BE2C (cell line): Measurements from ENCODE around the gene MBP.

Source experiments
- DNase-seq: peaks from one replicate; pipeline ENCODE4 v3.0.0-alpha.2; 2020
- H3K27me3 ChIP-seq: fragments of 250-450 bp; sonication (Bioruptor Pico); 2 replicates; pipeline ENCODE4 v1.5.1; 2020; ENCODE audit warnings: mild to moderate bottlenecking
- H3K36me3 ChIP-seq: fragments of 250-450 bp; sonication (Bioruptor Pico); 2 replicates; pipeline ENCODE4 v1.5.1; 2020; ENCODE audit warnings: mild to moderate bottlenecking
- H3K4me1 ChIP-seq: fragments of 250-450 bp; sonication (Bioruptor Pico); 2 replicates; pipeline ENCODE4 v1.5.1; 2020
- H3K4me3 ChIP-seq: 2 replicates; pipeline ENCODE4 v1.5.1; 2011; ENCODE audit warnings: low read depth, low read length
- H3K9me3 ChIP-seq: fragments of 250-450 bp; sonication (Bioruptor Pico); 2 replicates; pipeline ENCODE4 v1.5.1; 2020
- TF ChIP-seq, protein P1 (sequence below): IDR thresholded peaks from 2 replicates; pipeline ENCODE4 v1.5.1; 2012; ENCODE audit warnings: mild to moderate bottlenecking, low read depth, low read length

Gene MBP

DNA sequence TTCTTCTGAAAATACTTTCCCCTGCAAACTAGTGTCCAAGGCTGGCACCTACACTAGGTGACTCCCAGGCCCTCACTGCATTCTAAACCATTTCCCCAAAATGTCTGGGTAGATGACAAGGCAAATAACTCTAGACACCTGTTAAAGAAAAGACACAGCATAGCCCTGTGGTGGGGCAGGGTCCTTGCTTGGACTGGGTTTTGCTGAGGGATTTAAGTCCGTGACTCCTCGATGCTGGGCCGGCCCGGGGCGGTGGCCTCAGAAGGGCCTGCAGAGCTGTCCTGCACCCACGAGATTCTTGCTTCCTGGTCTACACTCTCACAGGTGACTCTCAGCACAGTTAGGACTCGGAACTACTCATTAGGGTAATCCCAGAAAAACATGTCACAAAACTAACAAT is 55.2 kb downstream of the MBP start:
- TF ChIP-seq, protein P1, sequence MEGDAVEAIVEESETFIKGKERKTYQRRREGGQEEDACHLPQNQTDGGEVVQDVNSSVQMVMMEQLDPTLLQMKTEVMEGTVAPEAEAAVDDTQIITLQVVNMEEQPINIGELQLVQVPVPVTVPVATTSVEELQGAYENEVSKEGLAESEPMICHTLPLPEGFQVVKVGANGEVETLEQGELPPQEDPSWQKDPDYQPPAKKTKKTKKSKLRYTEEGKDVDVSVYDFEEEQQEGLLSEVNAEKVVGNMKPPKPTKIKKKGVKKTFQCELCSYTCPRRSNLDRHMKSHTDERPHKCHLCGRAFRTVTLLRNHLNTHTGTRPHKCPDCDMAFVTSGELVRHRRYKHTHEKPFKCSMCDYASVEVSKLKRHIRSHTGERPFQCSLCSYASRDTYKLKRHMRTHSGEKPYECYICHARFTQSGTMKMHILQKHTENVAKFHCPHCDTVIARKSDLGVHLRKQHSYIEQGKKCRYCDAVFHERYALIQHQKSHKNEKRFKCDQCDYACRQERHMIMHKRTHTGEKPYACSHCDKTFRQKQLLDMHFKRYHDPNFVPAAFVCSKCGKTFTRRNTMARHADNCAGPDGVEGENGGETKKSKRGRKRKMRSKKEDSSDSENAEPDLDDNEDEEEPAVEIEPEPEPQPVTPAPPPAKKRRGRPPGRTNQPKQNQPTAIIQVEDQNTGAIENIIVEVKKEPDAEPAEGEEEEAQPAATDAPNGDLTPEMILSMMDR = no peak
- Histone ChIP-seq H3K4me3 (no peak overlapping the region), H3K9me3 (no peaks in the 10 kb centered on the region), H3K4me1 (no peaks in the 10 kb centered on the region), H3K27me3 (no peaks in the 10 kb centered on the region), H3K36me3 (no peaks in the 10 kb centered on the region)
- DNase-seq = no peak

DNA sequence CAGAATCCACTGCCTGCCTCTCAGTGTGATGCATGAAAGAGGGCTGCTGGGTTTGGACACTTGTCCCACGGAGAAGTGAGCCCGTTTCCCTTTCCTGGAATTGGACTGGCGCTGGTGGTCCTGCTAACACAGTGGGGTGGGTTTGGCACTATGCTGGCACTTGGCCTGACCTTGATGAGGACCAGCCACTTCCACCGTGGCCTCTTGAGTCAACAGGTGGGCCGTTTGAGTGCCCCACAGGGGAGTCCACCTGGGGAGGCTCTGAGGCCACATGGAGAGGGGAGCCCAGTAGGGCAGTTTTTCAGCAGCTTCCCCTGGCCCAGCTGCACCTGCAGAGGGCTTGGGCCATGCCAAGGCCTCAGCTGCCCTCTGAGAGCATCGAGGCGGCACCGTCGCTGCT is 56.5 kb downstream of the MBP start:
- no peak for DNase-seq
- no peaks in the 10 kb centered on the region for H3K36me3 ChIP-seq
- TF ChIP-seq, protein P1 = no peak
- no peaks in the 10 kb centered on the region for H3K27me3 ChIP-seq
- H3K9me3 ChIP-seq = no peaks in the 10 kb centered on the region
- H3K4me1 ChIP-seq = no peaks in the 10 kb centered on the region
- H3K4me3 ChIP-seq = no peak overlapping the region

DNA sequence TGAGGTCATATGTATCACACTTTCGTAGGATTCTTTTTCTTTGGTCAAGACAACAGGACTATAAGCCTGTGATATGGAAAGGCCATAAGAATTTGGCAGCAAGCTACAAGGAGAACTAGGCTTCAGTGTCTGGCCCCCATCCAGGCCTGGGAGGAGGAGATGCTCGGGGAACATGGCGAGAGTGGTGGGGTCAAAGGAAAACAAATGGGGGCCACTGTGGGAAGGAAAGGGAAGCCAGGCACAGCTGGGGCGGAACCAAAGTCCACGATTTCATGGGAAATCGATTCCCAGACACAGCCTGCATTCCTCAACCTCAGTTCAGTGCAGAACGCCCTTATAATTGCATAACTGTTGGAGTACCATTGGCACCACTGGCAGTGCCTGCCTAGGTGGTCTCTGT is 58.2 kb downstream of the MBP start:
- TF ChIP-seq, protein P1 = no peak
- Histone ChIP-seq H3K9me3 (no peaks in the 10 kb centered on the region), H3K4me1 (no peaks in the 10 kb centered on the region), H3K4me3 (no peak overlapping the region), H3K36me3 (no peaks in the 10 kb centered on the region), H3K27me3 (no peaks in the 10 kb centered on the region)
- DNase-seq = no peak

DNA sequence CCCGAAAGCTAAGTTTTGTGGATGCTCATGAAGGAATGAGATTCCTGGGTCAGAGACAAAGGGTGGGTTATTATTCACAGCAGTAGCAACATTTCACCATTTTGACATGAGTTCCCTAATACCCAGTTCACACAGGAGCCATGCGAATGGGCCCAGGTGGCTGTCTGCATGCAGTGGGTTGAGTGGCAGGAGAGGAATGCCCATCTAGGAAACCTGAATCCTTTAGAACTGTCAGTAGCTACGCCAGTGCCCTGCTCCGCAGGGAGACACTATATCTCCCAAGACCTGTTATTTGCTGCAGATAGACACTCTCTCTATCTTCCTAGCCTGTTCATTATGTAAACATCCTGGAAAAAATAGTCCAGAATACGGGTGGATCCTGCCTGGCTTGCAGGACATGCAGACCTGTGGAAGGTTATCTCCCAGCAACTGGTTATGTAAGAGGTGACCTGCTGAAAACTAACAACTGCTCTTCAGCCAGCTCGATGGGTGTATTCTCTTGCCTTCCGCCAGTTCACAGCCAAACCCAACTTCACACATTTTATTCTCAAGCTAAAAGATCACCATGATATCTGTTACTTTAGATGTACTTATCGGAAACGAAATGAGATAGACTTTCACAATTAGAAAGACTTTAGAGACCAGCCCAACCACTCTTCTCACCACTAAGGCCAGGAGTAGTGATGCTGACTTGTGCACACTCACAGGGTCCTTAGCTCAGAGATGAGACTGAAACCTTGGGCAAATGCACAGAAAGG is 59.1 kb downstream of the MBP start:
- Histone ChIP-seq H3K36me3 (no peaks in the 10 kb centered on the region), H3K4me1 (no peaks in the 10 kb centered on the region)
- DNase-seq = no peak

DNA sequence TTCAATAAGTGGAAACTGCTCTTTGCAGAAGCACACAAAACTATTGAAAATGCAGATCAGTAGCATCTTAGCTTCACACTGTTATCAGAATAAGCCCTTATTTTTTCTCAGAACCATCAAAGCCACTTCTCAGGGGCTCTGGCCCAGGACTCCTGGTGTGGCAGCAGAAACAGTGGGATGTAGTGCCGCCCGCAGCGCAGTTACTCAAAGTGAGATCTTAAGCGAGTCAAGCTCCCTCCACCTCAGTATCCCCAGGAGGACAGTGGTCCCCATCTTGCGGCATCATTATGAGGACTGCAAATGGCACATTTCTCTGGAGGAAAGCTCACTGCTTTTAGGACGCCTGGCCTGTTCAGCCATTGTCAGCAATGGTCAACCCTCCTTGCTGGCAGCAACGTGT is 60.0 kb downstream of the MBP start:
- Histone ChIP-seq H3K36me3 (no peaks in the 10 kb centered on the region), H3K4me3 (no peak overlapping the region), H3K9me3 (no peaks in the 10 kb centered on the region), H3K4me1 (no peaks in the 10 kb centered on the region), H3K27me3 (no peaks in the 10 kb centered on the region)
- no peak for DNase-seq
- TF ChIP-seq, protein P1 = no peak

More for the DNA sequence above, 59.1 kb downstream of the MBP start:
- TF ChIP-seq, protein P1 = no peak
- H3K4me3 ChIP-seq = no peak overlapping the region
- H3K9me3 ChIP-seq = no peaks in the 10 kb centered on the region
- no peaks in the 10 kb centered on the region for H3K27me3 ChIP-seq

DNA sequence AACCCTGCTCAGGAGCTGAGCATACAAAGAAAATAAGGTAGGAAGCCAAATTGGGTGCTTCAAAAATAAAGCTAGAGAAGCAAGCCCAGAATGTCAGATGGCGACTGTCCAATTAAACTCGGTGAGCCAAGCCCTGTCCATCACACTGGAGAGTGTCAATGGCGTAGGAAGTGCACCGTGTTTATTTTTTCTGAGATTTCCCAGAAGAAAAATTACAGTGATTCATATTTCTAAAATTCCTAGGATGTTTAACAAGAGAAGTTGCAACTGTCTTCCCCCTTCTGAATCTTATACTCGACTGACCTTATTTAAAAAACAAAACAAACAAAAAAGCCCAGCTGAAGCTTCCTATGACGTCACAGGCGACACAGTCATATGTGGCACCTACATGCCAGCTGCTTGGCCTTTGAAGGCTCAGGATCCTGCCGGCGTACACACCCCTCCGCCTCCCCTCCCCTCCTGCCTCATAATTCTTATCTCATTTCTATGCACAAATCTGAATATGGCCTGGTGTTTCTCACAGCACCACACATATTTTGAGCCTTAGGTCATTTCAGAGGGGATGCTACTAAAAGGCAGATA is 60.8 kb downstream of the MBP start:
- H3K9me3 ChIP-seq = no peaks in the 10 kb centered on the region
- DNase-seq = no peak
- no peaks in the 10 kb centered on the region for H3K4me1 ChIP-seq
- no peak overlapping the region for H3K4me3 ChIP-seq
- no peaks in the 10 kb centered on the region for H3K27me3 ChIP-seq
- H3K36me3 ChIP-seq = no peaks in the 10 kb centered on the region
- TF ChIP-seq, protein P1 = no peak
